HepG2 (cell line): ENCODE results near the gene PHKG1. TPM values are rescaled to one million over a fixed set of nuclear protein-coding genes. Genes with fewer than 3 reads are reported as not detected.

Source experiments
- CBX5 ChIP-seq: sonication (generic); formaldehyde crosslinking; IDR thresholded peaks from 2 replicates; pipeline ENCODE4 v1.4.0; 2020; ENCODE audit warnings: missing genetic modification reagents, borderline replicate concordance
- CENPX ChIP-seq: sonication (generic); formaldehyde crosslinking; IDR thresholded peaks from 2 replicates; pipeline ENCODE4 v1.9.0; 2021; ENCODE audit warnings: mild to moderate bottlenecking, missing genetic modification reagents, moderate library complexity
- GABPB1 ChIP-seq: IDR thresholded peaks from 2 replicates; pipeline ENCODE4 v1.6.1; 2016; ENCODE audit warnings: mild to moderate bottlenecking, missing genetic modification reagents, moderate library complexity, missing compliant biosample characterization
- HOXA7 ChIP-seq: sonication (generic); formaldehyde crosslinking; IDR thresholded peaks from 2 replicates; pipeline ENCODE4 v1.8.1; 2022; ENCODE audit warnings: mild to moderate bottlenecking, missing genetic modification reagents, moderate library complexity
- MTA1 ChIP-seq: sonication (generic); formaldehyde crosslinking; IDR thresholded peaks from 2 replicates; pipeline ENCODE4 v1.4.0; 2020; ENCODE audit warnings: missing genetic modification reagents, mild to moderate bottlenecking, borderline replicate concordance
- MYC ChIP-seq: sonication (generic); formaldehyde crosslinking; IDR thresholded peaks from 2 replicates; pipeline ENCODE4 v1.9.0; 2021; ENCODE audit warnings: missing genetic modification reagents, borderline replicate concordance
- NCOA1 ChIP-seq: sonication (generic); formaldehyde crosslinking; IDR thresholded peaks from 2 replicates; pipeline ENCODE4 v1.9.0; 2021; ENCODE audit warnings: missing genetic modification reagents
- POGZ ChIP-seq: sonication (generic); formaldehyde crosslinking; IDR thresholded peaks from 2 replicates; pipeline ENCODE4 v1.4.0; 2020; ENCODE audit warnings: mild to moderate bottlenecking, missing genetic modification reagents
- SAFB2 ChIP-seq: sonication (generic); formaldehyde crosslinking; IDR thresholded peaks from 2 replicates; pipeline ENCODE4 v1.5.1; 2020; ENCODE audit warnings: missing genetic modification reagents, low read depth, mild to moderate bottlenecking, borderline replicate concordance
- SIX1 ChIP-seq: sonication (generic); formaldehyde crosslinking; IDR thresholded peaks from 2 replicates; pipeline ENCODE4 v1.4.0; 2020; ENCODE audit warnings: missing genetic modification reagents, borderline replicate concordance
- TCF7 ChIP-seq: sonication (generic); IDR thresholded peaks from 2 replicates; pipeline ENCODE4 v1.6.1; 2016; ENCODE audit warnings: antibody characterized with exemption, low read depth
- TCF7L2 ChIP-seq: IDR thresholded peaks from 2 replicates; pipeline ENCODE4 v1.6.1; 2011; ENCODE audit warnings: mild to moderate bottlenecking, low read depth, low read length, moderate library complexity
- TP53 ChIP-seq: sonication (generic); formaldehyde crosslinking; conservative IDR thresholded peaks from 2 replicates; pipeline ENCODE4 v1.4.0; 2020; ENCODE audit warnings: missing genetic modification reagents
- UBTF ChIP-seq: sonication (generic); formaldehyde crosslinking; IDR thresholded peaks from 2 replicates; pipeline ENCODE4 v1.4.0; 2020; ENCODE audit warnings: mild to moderate bottlenecking, missing genetic modification reagents
- ZBTB1 ChIP-seq: sonication (generic); formaldehyde crosslinking; IDR thresholded peaks from 2 replicates; pipeline ENCODE4 v1.4.0; 2020; ENCODE audit warnings: missing genetic modification reagents, borderline replicate concordance
- ZNF382 ChIP-seq: sonication (generic); formaldehyde crosslinking; IDR thresholded peaks from 2 replicates; pipeline ENCODE4 v1.5.0; 2020; ENCODE audit warnings: missing genetic modification reagents, mild to moderate bottlenecking, borderline replicate concordance
- ZNF878 ChIP-seq: sonication (generic); formaldehyde crosslinking; IDR thresholded peaks from 2 replicates; pipeline ENCODE4 v1.8.1; 2023; ENCODE audit warnings: mild to moderate bottlenecking, missing genetic modification reagents, moderate library complexity
- ZSCAN20 ChIP-seq: sonication (generic); formaldehyde crosslinking; IDR thresholded peaks from 2 replicates; pipeline ENCODE4 v1.4.0; 2020; ENCODE audit warnings: missing genetic modification reagents, mild to moderate bottlenecking, borderline replicate concordance
- ZSCAN29 ChIP-seq: sonication (generic); formaldehyde crosslinking; conservative IDR thresholded peaks from 2 replicates; pipeline ENCODE4 v1.4.0; 2020; ENCODE audit warnings: mild to moderate bottlenecking, missing genetic modification reagents
- polyA plus RNA-seq, 8 experiments: library from polyadenylated mRNA; depleted of rRNA in 3 of 8; stranded (reverse) in 7 of 8; unstranded in 1 of 8; fragments of >200 nt; fragmentation: Illumina TruSeq in 4 of 8; extraction: Trizol in 4 of 8; gene quantifications; 2 replicates each; pipeline versions ENCODE4 v1.2.1 to v1.2.3, GENCODE V29; 2011 to 2016; ENCODE audit warnings: low read depth in 4 of 8, missing spikeins in 1 of 8, mixed read lengths in 1 of 8; ENCODE audit not compliant: insufficient read depth in 1 of 8
- total RNA-seq, 5 experiments: library from RNA; depleted of rRNA; stranded (reverse); fragments of >200 nt; fragmentation: Illumina TruSeq; extraction: Trizol; gene quantifications; 2 replicates each; pipeline ENCODE4 v1.2.3, GENCODE V29; 2016; ENCODE audit warnings: low read depth in 1 of 5
- TF ChIP-seq, protein P1 (sequence below): sonication (generic); formaldehyde crosslinking; IDR thresholded peaks from 2 replicates; pipeline ENCODE4 v1.4.0; 2020; ENCODE audit warnings: mild to moderate bottlenecking, low read depth, missing genetic modification reagents
- TF ChIP-seq, protein P2 (sequence below): sonication (generic); formaldehyde crosslinking; IDR thresholded peaks from 2 replicates; pipeline ENCODE4 v1.8.0; 2022; ENCODE audit warnings: missing genetic modification reagents, mild to moderate bottlenecking, moderate library complexity, borderline replicate concordance
- TF ChIP-seq, protein P3 (sequence below): IDR thresholded peaks from 2 replicates; pipeline ENCODE4 v1.6.1; 2016; ENCODE audit warnings: missing compliant biosample characterization, missing genetic modification reagents, borderline replicate concordance

PHKG1 gene
- total and polyA plus RNA-seq, 2 of the 13 experiments (the other 11 are each of a cell fraction or from before 2014, with no cell fraction given): 0.44 to 0.71 TPM

DNA sequence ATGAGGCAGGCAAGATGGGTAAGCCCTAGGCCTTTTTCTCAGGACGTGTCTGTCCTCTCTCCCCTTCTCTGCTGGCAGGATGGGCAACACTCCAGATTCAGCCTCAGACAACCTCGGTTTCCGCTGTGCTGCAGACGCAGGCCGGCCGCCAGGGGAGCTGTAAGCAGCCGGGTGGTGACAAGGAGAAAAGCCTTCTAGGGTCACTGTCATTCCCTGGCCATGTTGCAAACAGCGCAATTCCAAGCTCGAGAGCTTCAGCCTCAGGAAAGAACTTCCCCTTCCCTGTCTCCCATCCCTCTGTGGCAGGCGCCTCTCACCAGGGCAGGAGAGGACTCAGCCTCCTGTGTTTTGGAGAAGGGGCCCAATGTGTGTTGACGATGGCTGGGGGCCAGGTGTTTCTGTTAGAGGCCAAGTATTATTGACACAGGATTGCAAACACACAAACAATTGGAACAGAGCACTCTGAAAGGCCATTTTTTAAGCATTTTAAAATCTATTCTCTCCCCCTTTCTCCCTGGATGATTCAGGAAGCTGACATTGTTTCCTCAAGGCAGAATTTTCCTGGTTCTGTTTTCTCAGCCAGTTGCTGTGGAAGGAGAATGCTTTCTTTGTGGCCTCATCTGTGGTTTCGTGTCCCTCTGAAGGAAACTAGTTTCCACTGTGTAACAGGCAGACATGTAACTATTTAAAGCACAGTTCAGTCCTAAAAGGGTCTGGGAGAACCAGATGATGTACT lies 13.1 kb downstream of the PHKG1 start (continued):
- TF ChIP-seq SAFB2 (CRISPR knock-in tag): no peak
- no peak for TF ChIP-seq ZSCAN20 (CRISPR knock-in tag)
- no peak for TF ChIP-seq ZBTB1 (CRISPR knock-in tag)
- TF ChIP-seq ZNF382 (CRISPR knock-in tag): no peak
- no peak for TF ChIP-seq ZSCAN29
- no peak for TF ChIP-seq TCF7
- TF ChIP-seq TP53 (CRISPR knock-in tag): no peak
- no peak for TF ChIP-seq NCOA1 (CRISPR knock-in tag)
- TF ChIP-seq POGZ (CRISPR knock-in tag): peak; percentile 16; the same call in 1 of the 2 replicates
- TF ChIP-seq SIX1 (CRISPR knock-in tag): no peak
- TF ChIP-seq, protein P1, sequence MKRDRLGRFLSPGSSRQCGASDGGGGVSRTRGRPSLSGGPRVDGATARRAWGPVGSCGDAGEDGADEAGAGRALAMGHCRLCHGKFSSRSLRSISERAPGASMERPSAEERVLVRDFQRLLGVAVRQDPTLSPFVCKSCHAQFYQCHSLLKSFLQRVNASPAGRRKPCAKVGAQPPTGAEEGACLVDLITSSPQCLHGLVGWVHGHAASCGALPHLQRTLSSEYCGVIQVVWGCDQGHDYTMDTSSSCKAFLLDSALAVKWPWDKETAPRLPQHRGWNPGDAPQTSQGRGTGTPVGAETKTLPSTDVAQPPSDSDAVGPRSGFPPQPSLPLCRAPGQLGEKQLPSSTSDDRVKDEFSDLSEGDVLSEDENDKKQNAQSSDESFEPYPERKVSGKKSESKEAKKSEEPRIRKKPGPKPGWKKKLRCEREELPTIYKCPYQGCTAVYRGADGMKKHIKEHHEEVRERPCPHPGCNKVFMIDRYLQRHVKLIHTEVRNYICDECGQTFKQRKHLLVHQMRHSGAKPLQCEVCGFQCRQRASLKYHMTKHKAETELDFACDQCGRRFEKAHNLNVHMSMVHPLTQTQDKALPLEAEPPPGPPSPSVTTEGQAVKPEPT (CRISPR knock-in tag): no peak
- no peak for TF ChIP-seq HOXA7 (CRISPR knock-in tag)
- no peak for TF ChIP-seq ZNF878
- TF ChIP-seq CENPX: no peak
- no peak for TF ChIP-seq MTA1 (CRISPR knock-in tag)
- TF ChIP-seq, protein P2, sequence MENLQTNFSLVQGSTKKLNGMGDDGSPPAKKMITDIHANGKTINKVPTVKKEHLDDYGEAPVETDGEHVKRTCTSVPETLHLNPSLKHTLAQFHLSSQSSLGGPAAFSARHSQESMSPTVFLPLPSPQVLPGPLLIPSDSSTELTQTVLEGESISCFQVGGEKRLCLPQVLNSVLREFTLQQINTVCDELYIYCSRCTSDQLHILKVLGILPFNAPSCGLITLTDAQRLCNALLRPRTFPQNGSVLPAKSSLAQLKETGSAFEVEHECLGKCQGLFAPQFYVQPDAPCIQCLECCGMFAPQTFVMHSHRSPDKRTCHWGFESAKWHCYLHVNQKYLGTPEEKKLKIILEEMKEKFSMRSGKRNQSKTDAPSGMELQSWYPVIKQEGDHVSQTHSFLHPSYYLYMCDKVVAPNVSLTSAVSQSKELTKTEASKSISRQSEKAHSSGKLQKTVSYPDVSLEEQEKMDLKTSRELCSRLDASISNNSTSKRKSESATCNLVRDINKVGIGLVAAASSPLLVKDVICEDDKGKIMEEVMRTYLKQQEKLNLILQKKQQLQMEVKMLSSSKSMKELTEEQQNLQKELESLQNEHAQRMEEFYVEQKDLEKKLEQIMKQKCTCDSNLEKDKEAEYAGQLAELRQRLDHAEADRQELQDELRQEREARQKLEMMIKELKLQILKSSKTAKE: 0 out of 2 replicates have a peak, but pooled peaks have one; percentile 13
- TF ChIP-seq, protein P3, sequence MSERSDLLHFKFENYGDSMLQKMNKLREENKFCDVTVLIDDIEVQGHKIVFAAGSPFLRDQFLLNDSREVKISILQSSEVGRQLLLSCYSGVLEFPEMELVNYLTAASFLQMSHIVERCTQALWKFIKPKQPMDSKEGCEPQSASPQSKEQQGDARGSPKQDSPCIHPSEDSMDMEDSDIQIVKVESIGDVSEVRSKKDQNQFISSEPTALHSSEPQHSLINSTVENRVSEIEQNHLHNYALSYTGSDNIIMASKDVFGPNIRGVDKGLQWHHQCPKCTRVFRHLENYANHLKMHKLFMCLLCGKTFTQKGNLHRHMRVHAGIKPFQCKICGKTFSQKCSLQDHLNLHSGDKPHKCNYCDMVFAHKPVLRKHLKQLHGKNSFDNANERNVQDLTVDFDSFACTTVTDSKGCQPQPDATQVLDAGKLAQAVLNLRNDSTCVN (CRISPR knock-in tag): no peak; the same call in 1 of the 2 replicates
- TF ChIP-seq UBTF (CRISPR knock-in tag): peak; percentile 33; the same call in 1 of the 2 replicates
- no peak for TF ChIP-seq TCF7L2
- TF ChIP-seq MYC (CRISPR knock-in tag): no peak
- peak; percentile 5; the same call in 1 of the 2 replicates for TF ChIP-seq CBX5
- TF ChIP-seq GABPB1 (CRISPR knock-in tag): peak; percentile 33; the same call in 1 of the 2 replicates
